ENCODE results near the gene TRIM25.
A peak's percentile ranks its signal among the peaks of the same experiment; 100 is the strongest.

The TRIM25 gene

DNA sequence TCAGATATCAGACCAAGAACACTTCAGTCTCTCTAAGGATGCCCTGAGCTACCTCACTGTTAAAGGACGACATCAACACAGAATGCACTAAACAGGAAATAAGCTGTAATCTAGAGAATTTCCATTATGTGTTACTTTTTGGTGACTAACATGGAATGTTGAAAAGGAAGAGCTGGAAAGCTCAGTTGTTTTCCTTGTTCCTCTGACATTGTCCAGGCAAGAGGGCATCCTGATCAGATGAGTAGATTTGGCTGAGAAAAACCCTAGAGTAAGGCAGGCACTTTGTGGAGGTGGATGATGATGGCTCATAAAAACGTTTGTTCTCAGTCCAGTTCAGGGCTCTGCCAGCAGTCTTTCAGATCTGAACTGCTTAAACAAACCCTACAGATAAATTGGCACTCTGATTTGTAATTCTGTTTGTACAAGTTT lies 45.9 kb downstream of the TRIM25 start:
- DNase-seq (ENCODE audit: low spot score) = no peak

DNA sequence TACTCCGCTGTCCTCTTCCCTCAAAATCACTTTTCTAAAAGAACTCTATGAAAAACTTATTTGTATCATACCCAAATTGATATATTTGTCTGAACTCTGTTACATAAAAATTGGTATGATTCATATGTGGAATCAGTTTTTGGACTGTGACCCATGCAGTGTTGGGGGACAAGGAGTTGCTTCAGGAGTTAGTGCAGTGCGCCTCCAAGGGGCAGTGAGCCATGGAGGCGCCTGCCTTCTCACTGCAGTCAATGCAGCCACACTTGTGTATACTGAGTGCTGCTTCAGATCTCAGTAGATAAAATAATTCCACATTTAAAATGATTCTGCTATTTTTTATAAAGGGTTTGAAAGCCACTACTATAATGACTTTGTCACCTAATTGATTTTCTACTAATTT lies 47.4 kb downstream of the TRIM25 start:
- DNase-seq (ENCODE audit: low spot score) = no peak

- DNase-seq (ENCODE audit: low spot score) = peak; percentile 46
These were observed 47.8 kb downstream of the TRIM25 start for GRCh38 chr17:56866076-56866475.

- DNase-seq (ENCODE audit: low spot score) = no peak
These were observed 49.9 kb downstream of the TRIM25 start for GRCh38 chr17:56863974-56864373.

- DNase-seq (ENCODE audit: low spot score) = no peak
These were observed 52.0 kb downstream of the TRIM25 start for GRCh38 chr17:56861899-56862298.

GRCh38 chr17:56851008-56851407 lies 62.8 kb downstream of the TRIM25 start:
- no peak for DNase-seq (ENCODE audit: low spot score)

GRCh38 chr17:56850591-56850990 lies 63.3 kb downstream of the TRIM25 start:
- DNase-seq (ENCODE audit: low spot score) = no peak

- no peak for DNase-seq (ENCODE audit: low spot score)
These were observed 64.7 kb downstream of the TRIM25 start for GRCh38 chr17:56849131-56849530.

GRCh38 chr17:56847106-56847505 lies 66.7 kb downstream of the TRIM25 start:
- DNase-seq (ENCODE audit: low spot score) = no peak

GRCh38 chr17:56845934-56846333 lies 67.9 kb downstream of the TRIM25 start:
- no peak for DNase-seq (ENCODE audit: low spot score)

DNA sequence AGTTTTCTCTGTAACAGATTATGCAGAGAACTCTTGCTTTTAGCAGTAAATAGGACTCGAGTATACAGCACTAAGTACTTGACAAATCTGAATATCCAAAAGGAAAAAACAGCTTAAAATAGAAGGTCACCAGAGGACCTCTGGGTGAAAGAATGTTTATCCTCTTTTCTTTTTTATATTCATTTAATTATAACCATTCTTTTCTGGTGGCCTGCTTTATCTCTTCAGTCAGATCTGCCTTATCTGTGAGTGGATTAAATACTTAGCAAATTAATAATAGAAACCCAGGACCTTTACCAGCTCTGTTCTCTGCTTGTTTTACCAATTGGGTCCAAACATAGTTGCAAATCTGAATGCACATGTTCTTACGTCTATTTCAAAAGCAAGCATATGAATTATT lies 71.3 kb downstream of the TRIM25 start:
- no peak for DNase-seq (ENCODE audit: low spot score)

GRCh38 chr17:56838687-56839086 lies 75.2 kb downstream of the TRIM25 start:
- no peak for DNase-seq (ENCODE audit: low spot score)

Measured in COLO829 (cell line).